Measurements from ENCODE around the gene YWHAH. TPM values are rescaled to one million over a fixed set of nuclear protein-coding genes. Genes with fewer than 3 reads are reported as not detected.

The YWHAH gene
- total and polyA plus RNA-seq, 3 experiments from 2014 or later: 113 to 198 (median 185) TPM

DNA sequence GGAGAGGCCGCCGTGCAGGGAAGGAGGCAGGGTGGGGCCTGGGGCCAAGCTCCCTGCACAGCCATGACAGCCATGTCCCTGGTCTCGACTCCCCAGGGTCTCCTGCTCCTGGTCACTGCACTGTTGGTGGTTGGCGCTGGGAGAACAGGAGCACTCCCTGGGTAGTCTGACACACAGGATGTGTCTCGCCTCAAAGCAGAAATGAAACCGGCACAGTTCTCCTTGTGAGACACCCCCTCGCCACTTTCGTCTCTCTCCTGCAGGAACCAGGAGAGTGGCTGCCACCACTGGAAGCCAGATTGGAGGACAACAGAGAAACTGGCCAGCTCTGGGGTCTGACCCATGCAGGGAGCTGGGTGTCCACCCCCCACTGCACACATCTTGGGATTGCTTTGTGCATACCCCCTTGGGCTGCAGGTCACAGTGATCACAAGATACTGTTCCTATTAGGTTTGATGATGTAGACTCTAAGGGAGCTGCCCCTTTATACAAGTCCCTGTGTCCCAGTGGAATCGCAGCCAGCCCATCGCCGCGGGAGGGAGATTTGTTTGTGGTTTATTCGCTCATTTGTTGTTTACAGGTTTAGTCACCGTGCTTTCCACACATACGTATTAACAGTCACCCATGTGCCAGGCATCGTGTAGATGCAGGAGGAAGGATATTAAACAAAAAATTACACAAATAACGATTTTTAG is 27.0 kb upstream of the YWHAH start:
- Mint-ChIP-seq H3K27ac (peak overlapping the region in 3 of 8 donors; percentile 11 to 78 (median 30)), H3K9me3 (no peaks in the 10 kb centered on the region), H3K4me1 (peaks cover 7 to 13% (median 9%) of the 10 kb centered on the region in 3 donors), H3K4me3 (peak overlapping the region in 5 of 7 donors; percentile 8 to 68 (median 53)), H3K36me3 (no peaks in the 10 kb centered on the region), H3K27me3 (no peaks in the 10 kb centered on the region)
- no peaks in the 10 kb centered on the region for H3K36me3 ChIP-seq (ENCODE audit: insufficient read depth, low read length)
- no peaks in the 10 kb centered on the region for H3K9me3 ChIP-seq (ENCODE audit: low read length)
- no peak overlapping the region for H3K27ac ChIP-seq (ENCODE audit: low read depth, low read length)
- ChIA-PET CTCF (interaction anchor here (1.2 kb wide), 1 partner anchor 31 kb away, joined by 3 read pairs; no protein-coding TSS in a partner anchor), POLR2A (no interaction called here)
- H3K4me3 ChIP-seq (ENCODE audit: low read length): no peak overlapping the region
- no peak for DNase-seq
- H3K27me3 ChIP-seq (ENCODE audit: insufficient read depth, low read length, poor library complexity, severe bottlenecking): no peaks in the 10 kb centered on the region
- no peaks in the 10 kb centered on the region for H3K4me1 ChIP-seq (ENCODE audit: insufficient read depth, low read length)

DNA sequence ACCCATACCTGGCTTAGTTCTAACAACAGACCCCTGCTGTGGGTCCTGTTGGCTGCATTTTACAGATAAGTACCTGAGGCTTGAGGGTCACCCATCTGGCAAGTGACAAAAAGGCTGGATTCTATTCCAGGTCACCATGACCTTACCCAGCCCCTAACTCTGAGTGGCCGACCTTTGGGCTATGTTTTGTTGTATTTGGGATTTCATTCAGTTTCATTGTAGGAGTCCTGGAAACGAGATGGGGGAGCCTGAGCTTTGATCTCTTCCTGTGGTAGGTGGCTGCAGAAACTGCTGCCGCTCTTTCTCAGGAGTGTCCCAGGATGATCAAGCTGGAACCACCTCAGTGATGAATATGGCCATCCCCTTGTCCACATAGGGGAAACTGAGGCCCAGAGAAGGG is 24.6 kb upstream of the YWHAH start:
- POLR2A ChIA-PET: no interaction called here
- Mint-ChIP-seq H3K4me3 (no peak overlapping the region), H3K27me3 (peaks cover 3 to 8% of the 10 kb centered on the region in 2 donors), H3K9me3 (no peaks in the 10 kb centered on the region), H3K27ac (no peak overlapping the region), H3K4me1 (peaks cover 7 to 13% (median 9%) of the 10 kb centered on the region in 3 donors), H3K36me3 (no peaks in the 10 kb centered on the region)
- no peaks in the 10 kb centered on the region for H3K4me1 ChIP-seq (ENCODE audit: insufficient read depth, low read length)
- H3K9me3 ChIP-seq (ENCODE audit: low read length): no peaks in the 10 kb centered on the region
- H3K36me3 ChIP-seq (ENCODE audit: insufficient read depth, low read length): no peaks in the 10 kb centered on the region
- no peak overlapping the region for H3K4me3 ChIP-seq (ENCODE audit: low read length)
- no peak overlapping the region for H3K27ac ChIP-seq (ENCODE audit: low read depth, low read length)
- no peak for DNase-seq
- no peaks in the 10 kb centered on the region for H3K27me3 ChIP-seq (ENCODE audit: insufficient read depth, low read length, poor library complexity, severe bottlenecking)
- CTCF ChIA-PET: interaction anchor here (1.2 kb wide), 1 partner anchor 15 kb away, joined by 3 read pairs; no protein-coding TSS in a partner anchor

DNA sequence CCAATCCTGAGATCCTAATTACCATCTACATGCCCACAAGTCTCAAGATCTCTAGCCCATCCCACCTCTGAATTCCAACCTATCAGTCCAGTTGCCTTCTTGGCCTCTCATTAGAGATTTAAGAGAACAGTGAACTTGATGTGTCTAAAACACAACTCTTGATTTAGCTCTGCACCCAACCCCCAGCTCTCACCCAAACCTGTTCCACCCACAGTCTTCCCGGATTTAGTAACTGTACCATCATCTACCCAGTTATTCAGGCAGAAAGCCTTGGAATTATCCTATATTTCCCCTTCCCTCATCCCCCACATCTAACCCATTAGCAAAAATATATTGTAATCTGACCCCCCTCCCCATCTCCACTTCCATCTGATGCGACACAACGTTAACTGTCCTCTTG is 24.0 kb upstream of the YWHAH start:
- no peak overlapping the region for H3K4me3 ChIP-seq (ENCODE audit: low read length)
- CTCF ChIA-PET: interaction anchor here (1.2 kb wide), 1 partner anchor 15 kb away, joined by 3 read pairs; no protein-coding TSS in a partner anchor
- no peaks in the 10 kb centered on the region for H3K27me3 ChIP-seq (ENCODE audit: insufficient read depth, low read length, poor library complexity, severe bottlenecking)
- DNase-seq: no peak
- Mint-ChIP-seq H3K9me3 (no peaks in the 10 kb centered on the region), H3K27ac (no peak overlapping the region), H3K4me1 (peaks cover 7 to 13% (median 9%) of the 10 kb centered on the region in 3 donors), H3K27me3 (peaks cover 4 to 14% of the 10 kb centered on the region in 2 donors), H3K4me3 (no peak overlapping the region), H3K36me3 (no peaks in the 10 kb centered on the region)
- H3K27ac ChIP-seq (ENCODE audit: low read depth, low read length): no peak overlapping the region
- H3K4me1 ChIP-seq (ENCODE audit: insufficient read depth, low read length): no peaks in the 10 kb centered on the region
- no peaks in the 10 kb centered on the region for H3K9me3 ChIP-seq (ENCODE audit: low read length)
- POLR2A ChIA-PET: no interaction called here
- no peaks in the 10 kb centered on the region for H3K36me3 ChIP-seq (ENCODE audit: insufficient read depth, low read length)

DNA sequence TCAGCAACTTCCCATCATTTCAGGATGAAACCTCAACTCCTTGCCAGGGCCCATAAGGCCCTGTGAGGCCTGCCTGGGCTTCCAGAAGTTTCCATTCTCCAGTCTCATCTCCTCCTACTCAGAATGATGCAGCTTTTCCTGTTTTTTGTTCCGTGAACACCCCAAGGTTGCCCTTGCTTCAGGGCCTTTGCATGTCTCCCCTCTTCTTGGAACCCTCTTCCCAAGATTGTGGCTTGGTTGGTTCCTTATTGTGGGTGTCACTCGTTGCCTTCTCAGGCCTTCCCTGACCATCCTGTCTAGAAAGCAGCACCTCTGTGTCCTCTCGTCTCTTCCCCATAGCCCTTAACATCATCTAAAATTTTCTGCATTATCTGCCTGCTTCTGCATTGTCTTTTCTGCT is 23.2 kb upstream of the YWHAH start:
- Mint-ChIP-seq H3K27me3 (peaks cover 6 to 22% of the 10 kb centered on the region in 2 donors), H3K27ac (no peak overlapping the region), H3K9me3 (no peaks in the 10 kb centered on the region), H3K4me1 (peaks cover 7 to 13% (median 9%) of the 10 kb centered on the region in 3 donors), H3K36me3 (peaks cover 0 to 5% (median 0%) of the 10 kb centered on the region in 3 donors), H3K4me3 (no peak overlapping the region)
- Histone ChIP-seq H3K27me3 (ENCODE audit: insufficient read depth, low read length, poor library complexity, severe bottlenecking) (no peaks in the 10 kb centered on the region), H3K9me3 (ENCODE audit: low read length) (no peaks in the 10 kb centered on the region), H3K36me3 (ENCODE audit: insufficient read depth, low read length) (no peaks in the 10 kb centered on the region), H3K4me1 (ENCODE audit: insufficient read depth, low read length) (no peaks in the 10 kb centered on the region), H3K4me3 (ENCODE audit: low read length) (no peak overlapping the region), H3K27ac (ENCODE audit: low read depth, low read length) (no peak overlapping the region)
- CTCF ChIA-PET: no interaction called here
- no peak for DNase-seq
- POLR2A ChIA-PET: no interaction called here

DNA sequence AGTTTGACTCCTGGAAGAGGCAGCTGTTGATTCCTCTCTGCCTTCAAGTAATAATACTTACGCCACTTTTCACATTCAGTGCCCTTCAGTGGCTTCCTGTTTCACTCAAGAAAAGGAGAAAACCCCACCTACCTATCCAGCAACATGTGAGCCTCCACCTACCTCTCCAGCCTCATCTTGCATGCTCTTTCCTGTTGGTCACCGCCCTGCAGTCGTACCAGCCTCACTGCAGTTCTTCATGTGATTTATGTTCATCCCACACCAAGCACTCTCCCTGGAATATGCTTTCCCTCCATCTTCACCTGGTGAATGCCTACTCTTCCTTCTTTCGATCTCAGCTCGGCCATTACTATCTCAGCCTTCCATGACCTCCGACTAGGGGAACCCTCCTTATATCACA is 21.8 kb upstream of the YWHAH start:
- H3K36me3 Mint-ChIP-seq: peaks cover 0 to 5% (median 0%) of the 10 kb centered on the region in 3 donors
- ChIA-PET POLR2A (no interaction called here), CTCF (no interaction called here)
- Histone ChIP-seq H3K27me3 (ENCODE audit: insufficient read depth, low read length, poor library complexity, severe bottlenecking) (no peaks in the 10 kb centered on the region), H3K9me3 (ENCODE audit: low read length) (no peaks in the 10 kb centered on the region), H3K4me3 (ENCODE audit: low read length) (no peak overlapping the region), H3K27ac (ENCODE audit: low read depth, low read length) (no peak overlapping the region), H3K4me1 (ENCODE audit: insufficient read depth, low read length) (no peaks in the 10 kb centered on the region), H3K36me3 (ENCODE audit: insufficient read depth, low read length) (no peaks in the 10 kb centered on the region)
- H3K4me3 Mint-ChIP-seq: no peak overlapping the region
- peaks cover 3 to 5% (median 4%) of the 10 kb centered on the region in 3 donors for H3K4me1 Mint-ChIP-seq
- H3K9me3 Mint-ChIP-seq: no peaks in the 10 kb centered on the region
- H3K27ac Mint-ChIP-seq: no peak overlapping the region
- no peak for DNase-seq
- peaks cover 6 to 35% of the 10 kb centered on the region in 2 donors for H3K27me3 Mint-ChIP-seq

DNA sequence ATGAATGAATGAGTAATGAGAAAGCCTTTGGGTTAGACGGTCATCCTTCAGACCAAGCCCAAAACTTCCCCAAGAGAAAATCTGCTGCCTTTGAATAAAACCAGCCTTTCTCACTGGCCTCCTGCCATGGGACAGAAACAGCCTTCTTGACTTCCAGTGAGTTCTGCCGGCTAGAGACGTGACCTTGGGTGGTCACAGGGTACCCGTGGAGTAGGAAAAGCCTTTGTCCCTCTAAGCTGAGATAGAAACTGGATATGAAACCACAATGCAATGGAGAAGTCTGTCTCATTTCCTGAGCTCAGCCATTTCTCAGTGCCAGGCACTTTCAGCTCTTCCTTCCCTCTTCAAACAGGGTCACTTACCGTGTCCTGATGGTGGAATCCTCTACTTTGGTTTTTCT is 21.2 kb upstream of the YWHAH start:
- Mint-ChIP-seq H3K4me1 (no peaks in the 10 kb centered on the region), H3K9me3 (no peaks in the 10 kb centered on the region), H3K36me3 (peaks cover 0 to 5% (median 0%) of the 10 kb centered on the region in 3 donors), H3K27ac (no peak overlapping the region), H3K27me3 (peaks cover 6 to 37% of the 10 kb centered on the region in 2 donors), H3K4me3 (no peak overlapping the region)
- Histone ChIP-seq H3K36me3 (ENCODE audit: insufficient read depth, low read length) (no peaks in the 10 kb centered on the region), H3K4me1 (ENCODE audit: insufficient read depth, low read length) (no peaks in the 10 kb centered on the region), H3K27ac (ENCODE audit: low read depth, low read length) (no peak overlapping the region), H3K27me3 (ENCODE audit: insufficient read depth, low read length, poor library complexity, severe bottlenecking) (no peaks in the 10 kb centered on the region), H3K9me3 (ENCODE audit: low read length) (no peaks in the 10 kb centered on the region), H3K4me3 (ENCODE audit: low read length) (no peak overlapping the region)
- POLR2A ChIA-PET: interaction anchor here (0.6 kb wide), 1 partner anchor 11 kb away, joined by 3 read pairs; no protein-coding TSS in a partner anchor
- CTCF ChIA-PET: no interaction called here
- no peak for DNase-seq

DNA sequence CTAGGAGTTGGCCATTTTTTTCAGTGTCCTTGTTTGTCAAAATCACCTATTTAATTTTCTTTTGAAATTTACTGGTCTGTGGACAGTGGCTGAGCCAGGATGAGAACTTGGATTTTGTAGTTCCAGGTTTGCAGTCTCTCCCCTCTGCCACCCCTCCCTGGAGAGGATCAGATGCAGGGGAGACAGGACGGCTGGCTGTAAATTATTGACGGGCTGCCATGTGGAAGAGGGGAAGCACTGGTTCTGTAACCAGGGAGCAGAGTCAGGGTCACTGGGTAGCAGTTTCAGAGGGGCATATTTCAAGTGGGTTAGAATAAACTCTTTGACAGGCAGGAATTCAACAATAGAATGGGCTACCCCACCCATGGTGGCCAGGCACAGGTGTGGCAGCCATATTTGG is 20.6 kb upstream of the YWHAH start:
- Mint-ChIP-seq H3K4me1 (no peaks in the 10 kb centered on the region), H3K9me3 (no peaks in the 10 kb centered on the region), H3K4me3 (no peak overlapping the region), H3K27me3 (peaks cover 6 to 38% of the 10 kb centered on the region in 2 donors), H3K27ac (no peak overlapping the region), H3K36me3 (peaks cover 0 to 5% (median 0%) of the 10 kb centered on the region in 3 donors)
- no peak overlapping the region for H3K27ac ChIP-seq (ENCODE audit: low read depth, low read length)
- no peaks in the 10 kb centered on the region for H3K4me1 ChIP-seq (ENCODE audit: insufficient read depth, low read length)
- ChIA-PET CTCF (no interaction called here), POLR2A (interaction anchor here (0.6 kb wide), 1 partner anchor 11 kb away, joined by 3 read pairs; no protein-coding TSS in a partner anchor)
- no peak for DNase-seq
- H3K9me3 ChIP-seq (ENCODE audit: low read length): no peaks in the 10 kb centered on the region
- no peaks in the 10 kb centered on the region for H3K36me3 ChIP-seq (ENCODE audit: insufficient read depth, low read length)
- H3K4me3 ChIP-seq (ENCODE audit: low read length): no peak overlapping the region
- H3K27me3 ChIP-seq (ENCODE audit: insufficient read depth, low read length, poor library complexity, severe bottlenecking): no peaks in the 10 kb centered on the region

DNA sequence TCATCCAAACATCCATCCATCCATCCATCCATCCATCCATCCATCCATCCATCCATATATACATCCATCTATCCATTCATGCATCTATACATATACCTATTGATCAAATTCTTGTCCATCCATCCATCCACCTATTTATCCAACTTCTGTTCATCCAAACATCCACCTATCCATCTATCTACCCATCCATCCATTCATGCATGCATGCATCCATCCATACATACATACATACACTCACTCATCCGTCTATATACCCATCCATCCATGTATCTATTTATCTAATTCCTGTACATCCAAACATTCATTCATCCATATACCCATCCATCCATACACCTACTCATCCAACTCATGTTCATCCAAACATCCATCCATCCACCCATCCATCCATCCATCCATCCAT is 19.3 kb upstream of the YWHAH start:
- no peak overlapping the region for H3K27ac ChIP-seq (ENCODE audit: low read depth, low read length)
- no peaks in the 10 kb centered on the region for H3K4me1 Mint-ChIP-seq
- H3K36me3 ChIP-seq (ENCODE audit: insufficient read depth, low read length): no peaks in the 10 kb centered on the region
- no peaks in the 10 kb centered on the region for H3K27me3 ChIP-seq (ENCODE audit: insufficient read depth, low read length, poor library complexity, severe bottlenecking)
- POLR2A ChIA-PET: no interaction called here
- H3K9me3 Mint-ChIP-seq: no peaks in the 10 kb centered on the region
- H3K9me3 ChIP-seq (ENCODE audit: low read length): no peaks in the 10 kb centered on the region
- H3K27me3 Mint-ChIP-seq: peaks cover 9 to 38% of the 10 kb centered on the region in 2 donors
- CTCF ChIA-PET: no interaction called here
- no peak overlapping the region for H3K4me3 Mint-ChIP-seq
- no peak for DNase-seq
- H3K36me3 Mint-ChIP-seq: peaks cover 0 to 5% (median 0%) of the 10 kb centered on the region in 3 donors
- no peak overlapping the region for H3K4me3 ChIP-seq (ENCODE audit: low read length)
- H3K27ac Mint-ChIP-seq: no peak overlapping the region
- no peaks in the 10 kb centered on the region for H3K4me1 ChIP-seq (ENCODE audit: insufficient read depth, low read length)

Measured in CD8-positive, alpha-beta memory T cell (primary cell).